Kidney (tissue), 14 donors: Measurements from ENCODE around the gene PRRT4. TPM values are rescaled to one million over a fixed set of nuclear protein-coding genes. Genes with fewer than 3 reads are reported as not detected.

Experiments
- DNase-seq, 5 donors: peaks; one replicate each; pipeline ENCODE4 v3.0.0-alpha.2; 2013 to 2020
- FAIRE-seq: peaks from 2 replicates; lab custom pipeline; 2012; peaks lifted over from hg19 to GRCh38; lab: Jason Lieb, UNC
- H3K27ac ChIP-seq, 2 donors: one replicate each; pipeline ENCODE4 v1.7.0; 2013; ENCODE audit warnings: low read depth in 2 of 2, low read length in 2 of 2, inconsistent platforms in 1 of 2
- H3K27me3 ChIP-seq: one replicate; pipeline ENCODE4 v1.7.1; 2013; ENCODE audit warnings: low read length, inconsistent platforms; ENCODE audit not compliant: control insufficient read depth, insufficient read depth
- H3K36me3 ChIP-seq, 3 donors: one replicate each; pipeline versions ENCODE4 v1.7.0 to v1.7.1; 2013; ENCODE audit warnings: low read length in 3 of 3, control low read depth in 1 of 3, inconsistent platforms in 1 of 3; ENCODE audit not compliant: insufficient read depth in 3 of 3, control insufficient read depth in 2 of 3
- H3K4me1 ChIP-seq, 3 donors: one replicate each; pipeline versions ENCODE4 v1.7.0 to v1.7.1; 2013; ENCODE audit warnings: low read length in 3 of 3, inconsistent platforms in 1 of 3, low read depth in 1 of 3; ENCODE audit not compliant: control insufficient read depth in 2 of 3, insufficient read depth in 2 of 3
- H3K4me3 ChIP-seq, 3 donors: one replicate each; pipeline versions ENCODE4 v1.7.0 to v1.8.1; 2013; ENCODE audit warnings: low read length in 3 of 3, control low read depth in 1 of 3, inconsistent platforms in 1 of 3
- H3K9ac ChIP-seq, 3 donors: one replicate each; pipeline versions ENCODE4 v1.7.0 to v1.7.1; 2013; ENCODE audit warnings: low read length in 3 of 3, control low read depth in 1 of 3, inconsistent platforms in 1 of 3
- H3K9me3 ChIP-seq, 3 donors: one replicate each; pipeline versions ENCODE4 v1.7.0 to v1.7.1; 2013; ENCODE audit warnings: low read length in 3 of 3, control low read depth in 1 of 3, inconsistent platforms in 1 of 3; ENCODE audit not compliant: control insufficient read depth in 2 of 3, insufficient read depth in 1 of 3
- CTCF ChIP-seq: IDR thresholded peaks from 3 replicates; pipeline ENCODE4 v1.5.1; 2012; ENCODE audit warnings: mild to moderate bottlenecking, moderate library complexity, borderline replicate concordance; ENCODE audit not compliant: insufficient read depth; ENCODE audit errors: extremely low read depth
- intact Hi-C: fragments of 100-400 bp; cut with DNase I; formaldehyde crosslinking; loops from one replicate; pipeline ENCODE4 v1.11.1; 2022
- polyA plus RNA-seq: library from polyadenylated mRNA; stranded (reverse); fragments of 350-450 nt; fragmentation: Illumina TruSeq; extraction: RNeasy Lipid Tissue Mini Kit (QIAGEN cat#74804); gene quantifications from one replicate; pipeline ENCODE4 v1.2.3, GENCODE V29; 2014; ENCODE audit warnings: low read depth, low replicate concordance; ENCODE audit not compliant: insufficient read depth
- total RNA-seq: library from RNA; stranded (reverse); fragmentation: NEBNext Ultra II Directional; extraction: Animal tissue kit (Norgen Biotek cat#: 25700); gene quantifications from one replicate; pipeline ENCODE4 v1.2.1, GENCODE V29; 2021
- donor health status: control.
- donor health status: control.
- donor health status: control.
- donor health status: control.
- donor health status: control.
- donor health status: DM: yes; HTN: yes; CAD: no.
- donor health status: Normal renal cell carcinoma (clear cell type).

PRRT4 gene
- total and polyA plus RNA-seq, 2 donors from 2014 or later: not detected

GRCh38 chr7:128387216-128388144 is 26.0 kb upstream of the PRRT4 start:
- Histone ChIP-seq H3K4me3 (no peak overlapping the region), H3K9ac (no peak overlapping the region), H3K9me3 (no peaks in the 10 kb centered on the region), H3K36me3 (no peaks in the 10 kb centered on the region), H3K27ac (no peak overlapping the region), H3K27me3 (no peaks in the 10 kb centered on the region), H3K4me1 (peaks cover 0 to 7% (median 0%) of the 10 kb centered on the region in 3 donors)
- FAIRE-seq: no peak
- peak; percentile 72 for TF ChIP-seq CTCF
- DNase-seq: peak; percentile 83 to 91 (median 87)
- intact Hi-C loops: no loop called here

- intact Hi-C loops: no loop called here
- Histone ChIP-seq H3K4me3 (no peak overlapping the region), H3K9ac (no peak overlapping the region), H3K27ac (no peak overlapping the region), H3K4me1 (peaks cover 0 to 7% (median 0%) of the 10 kb centered on the region in 3 donors), H3K27me3 (no peaks in the 10 kb centered on the region), H3K9me3 (no peaks in the 10 kb centered on the region), H3K36me3 (no peaks in the 10 kb centered on the region)
- TF ChIP-seq CTCF: no peak
- DNase-seq: no peak
- FAIRE-seq: no peak
Observed at GRCh38 chr7:128385988-128386925, 24.8 kb upstream of the PRRT4 start.

DNA sequence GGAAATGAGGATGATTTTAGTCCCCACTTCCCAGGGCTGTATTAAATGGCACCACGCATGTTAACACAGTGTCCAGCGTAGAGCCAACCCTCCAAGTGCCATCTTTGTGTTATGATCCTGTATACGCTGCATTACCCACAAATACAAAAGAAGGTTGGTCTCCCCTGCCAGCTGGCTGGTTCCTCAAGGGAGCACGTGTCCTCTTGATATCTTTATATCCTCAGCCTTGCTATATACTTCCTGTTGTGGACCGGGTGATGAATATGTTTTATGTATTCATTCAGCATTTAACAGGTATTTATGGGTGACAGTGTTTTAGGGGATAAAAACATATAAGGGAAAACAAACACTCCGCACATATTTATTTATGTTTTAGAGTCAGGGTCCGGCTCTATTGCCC is 23.2 kb upstream of the PRRT4 start:
- H3K4me3 ChIP-seq: no peak overlapping the region
- DNase-seq: no peak
- no peaks in the 10 kb centered on the region for H3K9me3 ChIP-seq
- TF ChIP-seq CTCF: no peak
- no peaks in the 10 kb centered on the region for H3K36me3 ChIP-seq
- no peak overlapping the region for H3K27ac ChIP-seq
- no peaks in the 10 kb centered on the region for H3K27me3 ChIP-seq
- peaks cover 0 to 6% (median 0%) of the 10 kb centered on the region in 3 donors for H3K4me1 ChIP-seq
- no peak for FAIRE-seq
- H3K9ac ChIP-seq: no peak overlapping the region
- intact Hi-C loops: no loop called here
